ENCODE measurements around the gene TMEM106B. TPM values are rescaled to one million over a fixed set of nuclear protein-coding genes. Genes with fewer than 3 reads are reported as not detected.

The TMEM106B gene
- 89.0 TPM for total RNA-seq (2021; ENCODE audit: unreplicated experiment)
- polyA plus RNA-seq (2012; ENCODE audit: insufficient read length): 51.2 TPM
- Bru-seq, nascent RNA: percentile 95 among the genes with signal in this experiment
- percentile 96 among the genes with signal in this experiment for BruChase-seq, experiment 1, labeled RNA remaining after a 2-hour chase
- BruChase-seq, experiment 2, labeled RNA remaining after a 6-hour chase: percentile 98 among the genes with signal in this experiment
- long read RNA-seq, full-length matches to known transcripts: 69 of 115 reads
- long read RNA-seq, partial matches to known transcripts: 20 of 115 reads
- long read RNA-seq, other reads (novel, unspliced or antisense): 26 of 115 reads

DNA sequence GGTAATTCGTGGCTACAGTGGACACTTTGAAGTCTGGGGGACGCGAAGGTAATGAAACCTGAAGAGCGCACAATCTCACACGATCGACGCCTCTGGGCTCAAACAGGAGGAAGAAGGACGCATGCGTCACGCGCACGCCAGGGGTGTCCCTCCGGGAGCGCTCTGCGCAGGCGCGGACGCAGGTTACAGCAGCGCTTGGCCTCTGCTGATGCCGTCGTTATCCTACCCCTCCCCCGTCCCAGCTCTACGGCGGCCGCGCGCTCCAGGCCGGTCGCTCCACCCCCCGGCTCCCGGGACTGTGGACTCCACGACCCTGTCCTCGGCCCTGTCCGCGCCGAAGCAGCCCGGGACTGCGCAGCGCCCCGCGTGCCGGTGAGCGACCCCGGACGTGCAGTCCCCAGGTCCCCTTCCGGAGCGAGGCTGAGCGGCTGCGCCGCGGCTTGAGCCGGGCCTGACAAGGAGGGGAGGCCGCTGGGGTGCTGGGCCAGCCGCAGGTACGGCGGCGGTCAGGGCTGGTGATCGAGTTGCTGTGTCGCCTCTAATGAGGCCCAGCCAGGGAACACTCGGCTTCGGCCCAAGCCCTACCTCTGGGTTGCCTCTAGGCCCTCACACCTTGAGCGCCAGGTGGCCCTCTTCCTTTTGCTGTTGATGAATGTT, at the start of gene TMEM106B:
Gene TMEM106B, plus strand, starts transcription at position 241 of the 657 bp plus-strand sequence. CDS start 3,517 bp downstream, outside the sequence.
- BruUV-seq (replicated peaks): no TSS peak
- Histone ChIP-seq H3K27me3 (ENCODE audit: control insufficient read depth, insufficient read depth, low read length) (no peaks in the 10 kb centered on the region), H3K4me1 (ENCODE audit: control insufficient read depth, insufficient read depth, low read length) (peaks cover 58% of the 10 kb centered on the region), H3K4me3 (ENCODE audit: low read depth in 2 of 2, low read length in 2 of 2) (peak within 1 kb of the TSS; percentile 83 to 90), H3K36me3 (ENCODE audit: control insufficient read depth, insufficient read depth, low read length) (peaks cover 12% of the 10 kb centered on the region), H3K27ac (ENCODE audit: low read length) (peak within 1 kb of the TSS; percentile 100), H3K9me3 (ENCODE audit: control insufficient read depth, insufficient read depth, low read depth, low read length) (no peaks in the 10 kb centered on the region)
- POLR2A ChIA-PET: interaction anchor here (0.6 kb wide), 4 partner anchors 30 to 663 kb away, joined by 3 to 6 read pairs (median 4); no protein-coding TSS in a partner anchor
- CTCF ChIA-PET: interaction anchor here (0.6 kb wide), 1 partner anchor 1059 kb away, joined by 3 read pairs; no protein-coding TSS in a partner anchor
- peak; percentile 96 for DNase-seq (ENCODE audit: low read depth, low spot score)
- in situ Hi-C loops (cut with HindIII; ENCODE audit: low pct_unique_long_range_greater_than_20kb, low sequenced_read_pairs): no loop called here
- ATAC-seq: peak; percentile 94
- TF ChIP-seq, protein P1, sequence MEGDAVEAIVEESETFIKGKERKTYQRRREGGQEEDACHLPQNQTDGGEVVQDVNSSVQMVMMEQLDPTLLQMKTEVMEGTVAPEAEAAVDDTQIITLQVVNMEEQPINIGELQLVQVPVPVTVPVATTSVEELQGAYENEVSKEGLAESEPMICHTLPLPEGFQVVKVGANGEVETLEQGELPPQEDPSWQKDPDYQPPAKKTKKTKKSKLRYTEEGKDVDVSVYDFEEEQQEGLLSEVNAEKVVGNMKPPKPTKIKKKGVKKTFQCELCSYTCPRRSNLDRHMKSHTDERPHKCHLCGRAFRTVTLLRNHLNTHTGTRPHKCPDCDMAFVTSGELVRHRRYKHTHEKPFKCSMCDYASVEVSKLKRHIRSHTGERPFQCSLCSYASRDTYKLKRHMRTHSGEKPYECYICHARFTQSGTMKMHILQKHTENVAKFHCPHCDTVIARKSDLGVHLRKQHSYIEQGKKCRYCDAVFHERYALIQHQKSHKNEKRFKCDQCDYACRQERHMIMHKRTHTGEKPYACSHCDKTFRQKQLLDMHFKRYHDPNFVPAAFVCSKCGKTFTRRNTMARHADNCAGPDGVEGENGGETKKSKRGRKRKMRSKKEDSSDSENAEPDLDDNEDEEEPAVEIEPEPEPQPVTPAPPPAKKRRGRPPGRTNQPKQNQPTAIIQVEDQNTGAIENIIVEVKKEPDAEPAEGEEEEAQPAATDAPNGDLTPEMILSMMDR (IDR thresholded peaks at IDR 0.05): no peak; the same call in 1 of the 2 replicates
- TF ChIP-seq POLR2AphosphoS5 (IDR thresholded peaks at IDR 0.05; ENCODE audit: low read depth, low read length) (peak; percentile 93; the same call in 1 of the 2 replicates), TCF7L2 (IDR thresholded peaks at IDR 0.05; ENCODE audit: low read depth, low read length) (peak; percentile 93), SIN3A (IDR thresholded peaks at IDR 0.05; ENCODE audit: borderline replicate concordance, insufficient read depth, low read depth, low read length) (peak; percentile 95)
- TF ChIP-seq, protein P2, sequence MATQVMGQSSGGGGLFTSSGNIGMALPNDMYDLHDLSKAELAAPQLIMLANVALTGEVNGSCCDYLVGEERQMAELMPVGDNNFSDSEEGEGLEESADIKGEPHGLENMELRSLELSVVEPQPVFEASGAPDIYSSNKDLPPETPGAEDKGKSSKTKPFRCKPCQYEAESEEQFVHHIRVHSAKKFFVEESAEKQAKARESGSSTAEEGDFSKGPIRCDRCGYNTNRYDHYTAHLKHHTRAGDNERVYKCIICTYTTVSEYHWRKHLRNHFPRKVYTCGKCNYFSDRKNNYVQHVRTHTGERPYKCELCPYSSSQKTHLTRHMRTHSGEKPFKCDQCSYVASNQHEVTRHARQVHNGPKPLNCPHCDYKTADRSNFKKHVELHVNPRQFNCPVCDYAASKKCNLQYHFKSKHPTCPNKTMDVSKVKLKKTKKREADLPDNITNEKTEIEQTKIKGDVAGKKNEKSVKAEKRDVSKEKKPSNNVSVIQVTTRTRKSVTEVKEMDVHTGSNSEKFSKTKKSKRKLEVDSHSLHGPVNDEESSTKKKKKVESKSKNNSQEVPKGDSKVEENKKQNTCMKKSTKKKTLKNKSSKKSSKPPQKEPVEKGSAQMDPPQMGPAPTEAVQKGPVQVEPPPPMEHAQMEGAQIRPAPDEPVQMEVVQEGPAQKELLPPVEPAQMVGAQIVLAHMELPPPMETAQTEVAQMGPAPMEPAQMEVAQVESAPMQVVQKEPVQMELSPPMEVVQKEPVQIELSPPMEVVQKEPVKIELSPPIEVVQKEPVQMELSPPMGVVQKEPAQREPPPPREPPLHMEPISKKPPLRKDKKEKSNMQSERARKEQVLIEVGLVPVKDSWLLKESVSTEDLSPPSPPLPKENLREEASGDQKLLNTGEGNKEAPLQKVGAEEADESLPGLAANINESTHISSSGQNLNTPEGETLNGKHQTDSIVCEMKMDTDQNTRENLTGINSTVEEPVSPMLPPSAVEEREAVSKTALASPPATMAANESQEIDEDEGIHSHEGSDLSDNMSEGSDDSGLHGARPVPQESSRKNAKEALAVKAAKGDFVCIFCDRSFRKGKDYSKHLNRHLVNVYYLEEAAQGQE (IDR thresholded peaks at IDR 0.05; ENCODE audit: insufficient read depth in 1 of 2, low read depth in 2 of 2, low read length in 1 of 2): peak in 1 of 2 experiments; percentile 64; a peak in 1 of 4 replicates
- intact Hi-C loops (cut with micrococcal nuclease; ENCODE audit: unreplicated experiment): loop anchor here (1.0 to 5.0 kb wide), 3 partner anchors 99 to 376 kb away; no protein-coding TSS in a partner anchor

DNA sequence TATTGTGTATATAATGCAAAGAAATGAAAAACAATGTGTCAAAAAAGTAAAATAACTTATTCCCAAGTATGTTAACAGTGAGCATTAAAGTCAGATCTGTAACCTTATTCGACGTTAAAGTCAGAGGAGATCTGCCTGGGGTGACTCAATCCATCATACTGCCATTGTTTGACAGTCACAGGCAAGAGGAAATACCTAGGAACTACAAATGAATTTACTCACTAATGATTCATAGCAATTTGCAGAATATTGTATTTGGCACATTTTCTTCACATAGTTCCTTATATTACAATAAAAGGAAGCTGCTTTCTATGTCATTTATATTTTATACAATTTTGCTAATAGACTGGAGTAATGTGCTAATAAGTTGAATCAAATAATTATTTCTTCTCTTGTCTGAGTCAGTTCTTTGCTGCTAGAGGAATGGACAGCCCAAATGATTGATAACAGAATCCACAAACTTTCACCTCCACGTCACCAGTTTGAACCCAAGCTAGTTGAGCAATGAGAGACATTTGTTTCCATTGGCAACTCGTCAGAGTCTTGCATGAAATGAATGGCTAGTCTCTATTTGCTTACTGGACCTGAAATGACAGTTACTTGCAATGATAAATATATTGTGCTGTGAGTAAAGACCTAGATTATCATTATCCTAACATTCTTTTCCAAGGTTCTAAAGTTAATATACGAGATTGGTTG, 48.5 kb upstream of the TMEM106B start:
- intact Hi-C loops (cut with micrococcal nuclease; ENCODE audit: unreplicated experiment) (no loop called here), in situ Hi-C loops (cut with HindIII; ENCODE audit: low pct_unique_long_range_greater_than_20kb, low sequenced_read_pairs) (no loop called here)
- peak overlapping the region; percentile 98 for H3K27ac ChIP-seq (ENCODE audit: low read length)
- ATAC-seq: no peak
- H3K4me3 ChIP-seq (ENCODE audit: low read depth in 2 of 2, low read length in 2 of 2): no peak overlapping the region
- H3K9me3 ChIP-seq (ENCODE audit: control insufficient read depth, insufficient read depth, low read depth, low read length): peaks cover 36% of the 10 kb centered on the region; the same call in 1 of the 2 replicates
- ChIA-PET POLR2A (no interaction called here), CTCF (no interaction called here)
- H3K4me1 ChIP-seq (ENCODE audit: control insufficient read depth, insufficient read depth, low read length): peaks cover 20% of the 10 kb centered on the region; the same call in 1 of the 2 replicates
- no peaks in the 10 kb centered on the region for H3K27me3 ChIP-seq (ENCODE audit: control insufficient read depth, insufficient read depth, low read length)
- peak; percentile 75 for DNase-seq (ENCODE audit: low read depth, low spot score)
- no TSS peak for BruUV-seq (replicated peaks)
- no peak for TF ChIP-seq TCF7L2 (IDR thresholded peaks at IDR 0.05; ENCODE audit: low read depth, low read length)
- TF ChIP-seq, protein P2 (IDR thresholded peaks at IDR 0.05; ENCODE audit: insufficient read depth in 1 of 2, low read depth in 2 of 2, low read length in 1 of 2): no peak
- TF ChIP-seq, protein P1 (IDR thresholded peaks at IDR 0.05): no peak
- no peak for TF ChIP-seq SIN3A (IDR thresholded peaks at IDR 0.05; ENCODE audit: borderline replicate concordance, insufficient read depth, low read depth, low read length)
- TF ChIP-seq POLR2AphosphoS5 (IDR thresholded peaks at IDR 0.05; ENCODE audit: low read depth, low read length): no peak; the same call in 1 of the 2 replicates
- no peaks in the 10 kb centered on the region for H3K36me3 ChIP-seq (ENCODE audit: control insufficient read depth, insufficient read depth, low read length)
